OCI-LY7 (cell line): ENCODE measurements around the gene ANKH.

Source experiments
- CTCF ChIP-seq: fragments of 200-600 bp; sonication (generic); conservative IDR thresholded peaks from 2 replicates; pipeline ENCODE4 v1.5.1; 2014; ENCODE audit warnings: mild to moderate bottlenecking, antibody characterized with exemption, low read length, moderate library complexity, mixed read lengths
- EZH2phosphoT487 ChIP-seq: fragments of 200-600 bp; sonication (generic); IDR thresholded peaks from 2 replicates; pipeline ENCODE4 v1.6.1; 2018; ENCODE audit warnings: low read depth, borderline replicate concordance, mild to moderate bottlenecking, mixed run types, antibody characterized with exemption, low read length, moderate library complexity, mixed read lengths

GRCh38 chr5:14698495-14698894 is 173.1 kb downstream of the ANKH start:
- no peak for TF ChIP-seq CTCF
- TF ChIP-seq EZH2phosphoT487, result no peak
